GM21825 (cell line): ENCODE results near the gene GHITM.
"Not testable (repeated sequence)": the region's sequence is repeated elsewhere in the genome, so short reads cannot be mapped to it uniquely, and the experiment has no call there.

Experiments
- ATAC-seq: cut with Tn5 transposase; IDR thresholded peaks from one replicate; pipeline ENCODE4 v1.9.1; 2021; ENCODE audit warnings: mild to moderate bottlenecking, moderate library complexity; ENCODE audit not compliant: unreplicated experiment

The GHITM gene

DNA sequence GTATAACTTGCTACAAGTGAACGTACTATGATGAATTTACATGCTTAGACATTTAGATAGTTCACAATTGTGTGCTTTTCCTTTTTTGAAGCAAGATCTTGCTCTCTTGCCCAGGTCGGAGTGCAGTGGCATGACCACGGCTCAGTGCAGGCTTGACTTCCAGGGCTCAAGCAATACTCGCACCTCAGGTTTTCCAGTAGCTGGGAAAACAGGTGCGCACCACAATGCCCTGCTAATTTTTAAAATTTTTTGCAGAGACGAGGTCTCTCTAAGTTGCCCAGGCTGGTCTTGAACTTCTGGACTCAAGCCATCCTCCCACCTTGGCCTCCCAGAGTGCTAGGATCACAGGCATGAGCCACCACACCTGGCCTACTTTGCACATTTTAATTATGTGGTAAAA, 36.1 kb downstream of the GHITM start:
- ATAC-seq, result no peak

GRCh38 chr10:84176351-84176750, 37.0 kb downstream of the GHITM start:
- ATAC-seq, result no peak

DNA sequence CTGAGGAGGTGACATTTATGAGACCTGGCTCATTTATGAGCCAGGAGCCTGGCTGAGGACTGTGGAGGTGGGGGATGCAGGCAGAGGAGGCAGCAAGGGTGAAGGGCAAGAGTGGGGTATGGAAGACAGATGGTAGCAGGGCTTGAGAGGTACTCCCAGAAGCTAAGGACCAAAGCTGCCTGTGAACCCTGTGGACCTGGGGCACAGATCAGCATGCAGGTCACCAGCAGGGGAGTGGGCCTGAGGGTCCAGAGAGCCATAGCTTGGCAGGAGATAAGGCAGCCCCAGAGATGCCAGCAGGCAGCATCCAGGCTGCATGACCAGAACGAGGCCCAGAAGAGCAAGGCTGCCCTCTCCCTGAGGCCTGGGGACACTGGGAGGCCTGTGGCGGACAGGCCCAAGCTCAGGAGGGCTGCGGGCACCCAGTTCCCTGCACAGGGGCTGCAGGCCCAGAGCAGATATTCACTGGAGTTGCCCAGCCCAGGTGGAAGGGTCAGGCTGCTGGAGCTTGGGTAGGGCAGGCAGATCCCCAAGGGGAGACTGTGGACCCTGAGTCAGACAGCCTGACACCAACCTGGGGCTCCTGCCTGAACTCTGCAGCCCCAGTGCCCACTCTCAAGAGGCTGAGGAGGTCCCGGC, 37.6 kb downstream of the GHITM start:
- no peak for ATAC-seq

- peak; percentile 41 for ATAC-seq
Measured at GRCh38 chr10:84177541-84178141, 38.3 kb downstream of the GHITM start.

DNA sequence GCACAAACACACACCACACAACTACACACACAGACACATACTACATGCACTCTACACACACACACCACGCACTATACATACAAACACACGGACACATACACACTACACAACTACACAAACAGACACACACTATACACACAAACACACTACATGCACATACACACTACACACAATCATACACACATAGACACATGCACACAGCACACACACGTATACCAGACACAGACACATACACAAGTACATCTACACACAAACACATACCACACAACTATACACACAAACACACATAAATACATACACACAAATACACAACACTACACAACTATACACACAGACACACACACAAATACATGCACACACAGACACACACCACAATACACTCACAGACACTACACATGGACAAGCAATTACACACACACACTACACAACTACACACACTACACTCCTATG, 38.9 kb downstream of the GHITM start:
- ATAC-seq, result no peak

GRCh38 chr10:84179059-84179710, 39.9 kb downstream of the GHITM start:
- peak; percentile 88 for ATAC-seq

DNA sequence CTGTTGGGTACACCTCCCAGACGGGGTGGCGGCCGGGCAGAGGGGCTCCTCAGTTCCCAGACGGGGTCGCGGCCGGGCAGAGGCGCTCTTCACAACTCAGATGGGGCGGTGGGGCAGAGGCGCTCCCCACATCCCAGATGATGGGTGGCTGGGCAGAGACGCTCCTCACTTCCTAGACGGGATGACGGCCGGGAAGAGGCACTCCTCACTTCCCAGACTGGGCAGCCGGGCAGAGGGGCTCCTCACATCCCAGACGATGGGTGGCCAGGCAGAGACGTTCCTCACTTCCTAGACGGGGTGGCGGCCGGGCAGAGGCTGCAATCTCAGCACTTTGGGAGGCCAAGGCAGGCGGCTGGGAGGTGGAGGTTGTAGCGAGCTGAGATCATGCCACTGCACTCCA, 41.1 kb downstream of the GHITM start:
- ATAC-seq, result not testable (repeated sequence)

DNA sequence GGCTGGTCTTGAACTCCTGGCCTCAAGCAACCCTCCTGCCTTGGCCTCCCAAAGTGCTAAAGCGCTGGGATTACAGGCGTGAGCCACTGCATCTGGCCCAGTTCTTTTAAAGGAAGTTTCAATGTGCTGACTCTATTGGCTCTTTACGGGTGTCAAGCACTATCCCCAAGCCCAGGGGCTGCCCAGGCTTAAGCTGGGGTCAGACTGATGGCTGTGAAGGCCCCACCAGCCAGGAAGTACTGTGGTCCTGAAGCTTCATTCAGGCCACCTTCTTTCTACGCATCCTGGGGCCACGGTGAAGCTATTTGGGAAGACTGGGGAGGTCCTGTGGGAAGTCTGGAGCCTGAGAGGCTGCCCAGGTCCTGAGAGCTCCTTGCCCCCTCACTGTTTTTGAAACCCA, 42.3 kb downstream of the GHITM start:
- ATAC-seq, result no peak

DNA sequence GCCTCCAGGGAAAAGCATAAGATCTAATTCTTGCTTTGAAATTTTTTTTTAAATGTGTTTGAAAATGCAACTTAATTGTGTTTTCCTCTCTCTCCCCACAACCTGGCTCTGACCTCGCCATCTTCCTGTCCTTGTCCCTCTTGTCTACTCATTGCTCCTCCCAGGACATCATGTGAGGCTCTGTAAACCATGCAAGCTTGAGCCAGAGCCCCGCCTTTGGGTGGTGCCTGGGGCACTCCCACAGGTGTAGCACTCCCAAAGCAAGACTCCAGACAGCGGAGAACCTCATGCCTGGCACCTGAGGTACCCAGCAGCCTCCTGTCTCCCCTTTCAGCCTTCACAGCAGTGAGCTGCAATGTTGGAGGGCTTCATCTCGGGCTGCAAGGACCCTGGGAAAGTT, 45.2 kb downstream of the GHITM start:
- no peak for ATAC-seq

- no peak for ATAC-seq
Measured at GRCh38 chr10:84185526-84186175, 46.3 kb downstream of the GHITM start.

DNA sequence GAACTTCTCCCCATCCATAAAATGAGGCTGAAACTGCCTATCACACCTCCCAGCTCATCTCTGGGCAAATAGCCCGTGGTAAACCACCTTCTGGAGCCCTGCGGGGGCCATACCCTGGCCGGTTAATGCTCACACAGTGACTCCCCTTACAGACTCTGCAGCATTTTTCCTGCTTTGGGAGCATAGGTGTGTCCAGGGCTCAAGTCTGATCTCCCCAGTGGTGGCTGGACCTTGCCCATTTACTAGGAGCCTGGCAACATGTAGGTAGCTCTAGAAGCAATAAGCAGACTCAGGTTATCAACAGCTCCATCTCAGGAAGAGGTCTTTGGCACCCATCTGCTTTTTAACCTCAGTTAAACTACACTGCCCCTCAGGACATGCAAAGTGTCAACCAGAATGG, 49.5 kb downstream of the GHITM start:
- no peak for ATAC-seq

- no peak for ATAC-seq
Measured at GRCh38 chr10:84190621-84191020, 51.3 kb downstream of the GHITM start.

DNA sequence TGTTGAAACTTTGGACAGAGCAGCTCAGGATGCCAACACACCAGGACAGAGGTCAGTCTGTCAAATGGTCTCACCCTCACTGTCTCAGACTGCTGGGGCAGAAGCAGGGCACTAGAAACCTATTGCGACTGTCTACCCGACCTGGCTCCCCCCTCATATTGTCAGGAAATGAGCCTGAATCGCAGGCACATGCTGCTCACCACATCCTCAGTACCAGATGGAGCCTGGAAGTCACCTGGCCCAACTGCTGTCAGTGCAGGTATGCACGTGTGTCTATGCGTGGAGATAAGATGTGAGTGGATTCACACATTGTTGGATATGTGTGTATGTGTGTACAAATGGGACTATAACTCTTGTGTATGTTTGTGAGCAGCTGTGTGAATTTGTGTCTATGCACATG, 51.8 kb downstream of the GHITM start:
- no peak for ATAC-seq

DNA sequence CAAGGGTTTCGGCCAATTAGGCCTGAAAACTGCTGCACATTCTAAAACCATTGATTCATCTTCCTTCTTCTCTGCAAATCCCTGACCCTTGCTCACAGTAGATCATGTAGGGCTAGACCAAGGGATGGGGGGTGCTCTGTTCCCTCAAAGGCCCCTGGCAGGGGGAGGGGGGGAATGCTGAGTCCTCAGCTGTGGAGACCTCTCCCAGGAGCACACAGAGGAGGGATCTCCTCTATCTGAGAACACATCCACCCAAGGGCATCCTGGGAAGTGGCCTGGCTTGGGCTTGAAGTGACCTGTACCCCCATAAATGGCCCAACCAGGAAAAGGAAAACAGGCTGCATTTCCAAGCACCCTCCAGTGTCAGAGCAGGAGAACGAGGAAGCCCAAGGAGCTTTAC, 54.0 kb downstream of the GHITM start:
- no peak for ATAC-seq

- no peak for ATAC-seq
Measured at GRCh38 chr10:84193846-84194423, 54.6 kb downstream of the GHITM start.

DNA sequence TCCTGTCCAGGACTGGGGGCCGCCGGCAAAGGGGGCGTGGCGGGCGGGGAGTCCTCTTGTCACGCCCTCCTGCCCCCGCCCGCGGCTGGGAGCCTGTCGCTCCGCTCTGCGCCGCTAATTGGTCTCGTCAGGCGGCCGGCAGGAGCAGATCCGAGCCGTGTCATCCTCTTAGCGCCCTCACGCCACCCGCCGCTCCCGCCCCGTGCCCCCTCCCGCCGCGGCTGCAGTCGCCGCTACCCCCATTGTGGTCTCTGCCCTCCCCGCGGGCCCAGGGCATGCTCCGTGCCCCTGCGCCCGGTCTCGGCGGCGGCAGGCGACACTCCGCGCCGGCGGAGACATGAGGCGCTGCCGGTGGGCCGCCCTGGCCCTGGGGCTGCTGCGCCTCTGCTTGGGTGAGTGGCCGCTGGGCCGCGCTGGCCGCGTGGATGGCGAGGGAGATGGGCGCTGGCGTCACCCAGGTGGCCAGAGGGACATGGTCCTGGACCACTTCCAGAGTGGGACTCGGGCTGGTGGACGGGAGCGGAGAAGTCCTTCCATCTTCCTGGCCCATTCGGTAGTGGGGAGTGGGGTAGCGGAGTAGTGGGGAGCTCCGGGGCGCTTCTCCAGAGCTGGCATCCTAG, 55.2 kb downstream of the GHITM start, which contains the start of gene CDHR1:
Gene CDHR1 (plus strand): TSS at position 114 of the 620 bp plus-strand sequence. CDS start 224 bp downstream, at position 338.
- peak; percentile 80 for ATAC-seq

- no peak for ATAC-seq
Measured at GRCh38 chr10:84195044-84195830, 55.9 kb downstream of the GHITM start.

DNA sequence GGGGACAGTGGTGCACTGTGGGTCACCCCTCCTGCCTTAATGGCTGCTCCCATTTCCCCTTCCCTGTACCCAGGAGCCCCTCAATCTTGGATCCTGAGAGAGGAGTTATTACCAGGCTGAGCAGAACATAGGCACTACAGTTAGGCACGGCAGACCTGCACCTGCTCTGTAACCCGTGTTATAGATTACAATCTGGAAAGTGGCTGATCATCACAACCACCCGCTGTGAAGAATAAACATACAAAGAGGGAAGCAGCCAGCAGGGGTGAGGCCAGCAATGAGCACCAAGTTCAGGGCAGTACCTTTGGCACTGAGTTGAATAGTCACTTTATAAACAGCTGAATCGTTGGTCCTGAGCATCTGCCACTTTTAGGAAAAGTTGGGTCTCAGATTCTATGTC, 56.8 kb downstream of the GHITM start:
- ATAC-seq, result no peak

DNA sequence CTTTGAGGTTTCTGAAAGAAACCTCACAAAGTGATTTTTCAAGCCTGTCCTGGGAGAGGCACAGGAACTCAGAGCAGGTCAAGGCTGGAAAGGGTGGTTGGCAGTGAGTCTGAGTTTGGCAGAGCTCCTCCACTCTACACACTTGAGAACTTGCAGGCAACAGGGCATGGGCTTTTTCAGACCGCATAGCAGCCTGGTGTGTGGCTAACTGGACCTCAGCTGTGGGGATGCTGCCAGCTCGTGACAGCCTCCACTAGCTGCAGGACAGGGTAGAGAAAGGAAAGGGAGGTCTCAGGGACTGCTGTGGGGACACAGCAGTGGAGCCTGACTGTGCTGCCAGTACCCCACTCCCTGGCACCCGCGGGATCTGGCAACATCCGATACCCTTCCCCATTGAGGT, 57.6 kb downstream of the GHITM start:
- ATAC-seq, result no peak

GRCh38 chr10:84197643-84198042, 58.3 kb downstream of the GHITM start:
- ATAC-seq, result no peak
